Type B pancreatic cell (in vitro differentiated cells): ENCODE data around the gene SLC23A2. TPM values are rescaled to one million over a fixed set of nuclear protein-coding genes. Genes with fewer than 3 reads are reported as not detected.

Experiments
- DNase-seq: peaks from one replicate; pipeline ENCODE4 v3.0.0; 2021; ENCODE audit warnings: mixed read lengths; ENCODE audit not compliant: unreplicated experiment; ENCODE audit errors: extremely low spot score
- H3K27ac Mint-ChIP-seq: 2 replicates; pipeline ENCODE4 v1.8.0; 2021; ENCODE audit warnings: mild to moderate bottlenecking, mixed read lengths
- H3K27me3 Mint-ChIP-seq: 2 replicates; pipeline ENCODE4 v1.8.0; 2021; ENCODE audit warnings: mixed read lengths
- H3K36me3 Mint-ChIP-seq: 2 replicates; pipeline ENCODE4 v1.8.0; 2021; ENCODE audit warnings: mixed read lengths
- H3K4me1 Mint-ChIP-seq: one replicate; pipeline ENCODE4 v1.8.0; 2021; ENCODE audit warnings: mixed read lengths; ENCODE audit not compliant: unreplicated experiment
- H3K4me3 Mint-ChIP-seq: 2 replicates; pipeline ENCODE4 v1.8.0; 2021; ENCODE audit warnings: mild to moderate bottlenecking, mixed read lengths
- H3K9me3 Mint-ChIP-seq: 2 replicates; pipeline ENCODE4 v1.8.0; 2021; ENCODE audit warnings: mixed read lengths
- total RNA-seq: library from RNA; stranded (reverse); gene quantifications from 2 replicates; pipeline ENCODE4 v1.2.1, GENCODE V29; 2021; ENCODE audit warnings: low replicate concordance
- TF ChIP-seq, protein P1 (sequence below): fragments of 200-600 bp; sonication (generic); conservative IDR thresholded peaks from 2 replicates; pipeline ENCODE4 v1.5.0; 2021; ENCODE audit warnings: antibody characterized with exemption, mild to moderate bottlenecking

Gene SLC23A2
- total RNA-seq, 1 donor from 2014 or later: 19.6 TPM

DNA sequence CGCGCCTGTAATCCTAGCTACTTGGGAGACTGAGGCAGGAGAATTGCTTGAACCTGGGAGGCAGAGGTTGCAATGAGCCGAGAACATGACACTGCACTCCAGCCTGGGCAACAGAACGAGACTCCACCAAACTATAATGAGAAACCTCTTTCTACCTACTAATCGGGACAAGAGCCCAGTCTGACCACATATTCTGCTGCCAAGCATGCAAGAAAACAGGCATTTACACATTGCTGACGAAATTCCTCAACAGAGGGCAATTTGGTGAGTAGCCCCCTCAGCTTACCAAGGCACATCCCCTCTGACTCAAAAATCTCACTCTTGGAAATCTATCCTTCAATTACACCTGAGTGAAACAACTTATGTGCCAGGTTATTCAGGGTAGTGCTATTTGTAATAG, 81.2 kb downstream of the SLC23A2 start:
- Mint-ChIP-seq H3K27ac (no peak overlapping the region), H3K4me3 (no peak overlapping the region), H3K27me3 (no peaks in the 10 kb centered on the region), H3K9me3 (no peaks in the 10 kb centered on the region), H3K36me3 (peaks cover 5% of the 10 kb centered on the region), H3K4me1 (peaks cover 36% of the 10 kb centered on the region)
- TF ChIP-seq, protein P1, sequence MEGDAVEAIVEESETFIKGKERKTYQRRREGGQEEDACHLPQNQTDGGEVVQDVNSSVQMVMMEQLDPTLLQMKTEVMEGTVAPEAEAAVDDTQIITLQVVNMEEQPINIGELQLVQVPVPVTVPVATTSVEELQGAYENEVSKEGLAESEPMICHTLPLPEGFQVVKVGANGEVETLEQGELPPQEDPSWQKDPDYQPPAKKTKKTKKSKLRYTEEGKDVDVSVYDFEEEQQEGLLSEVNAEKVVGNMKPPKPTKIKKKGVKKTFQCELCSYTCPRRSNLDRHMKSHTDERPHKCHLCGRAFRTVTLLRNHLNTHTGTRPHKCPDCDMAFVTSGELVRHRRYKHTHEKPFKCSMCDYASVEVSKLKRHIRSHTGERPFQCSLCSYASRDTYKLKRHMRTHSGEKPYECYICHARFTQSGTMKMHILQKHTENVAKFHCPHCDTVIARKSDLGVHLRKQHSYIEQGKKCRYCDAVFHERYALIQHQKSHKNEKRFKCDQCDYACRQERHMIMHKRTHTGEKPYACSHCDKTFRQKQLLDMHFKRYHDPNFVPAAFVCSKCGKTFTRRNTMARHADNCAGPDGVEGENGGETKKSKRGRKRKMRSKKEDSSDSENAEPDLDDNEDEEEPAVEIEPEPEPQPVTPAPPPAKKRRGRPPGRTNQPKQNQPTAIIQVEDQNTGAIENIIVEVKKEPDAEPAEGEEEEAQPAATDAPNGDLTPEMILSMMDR: no peak
- DNase-seq: no peak

DNA sequence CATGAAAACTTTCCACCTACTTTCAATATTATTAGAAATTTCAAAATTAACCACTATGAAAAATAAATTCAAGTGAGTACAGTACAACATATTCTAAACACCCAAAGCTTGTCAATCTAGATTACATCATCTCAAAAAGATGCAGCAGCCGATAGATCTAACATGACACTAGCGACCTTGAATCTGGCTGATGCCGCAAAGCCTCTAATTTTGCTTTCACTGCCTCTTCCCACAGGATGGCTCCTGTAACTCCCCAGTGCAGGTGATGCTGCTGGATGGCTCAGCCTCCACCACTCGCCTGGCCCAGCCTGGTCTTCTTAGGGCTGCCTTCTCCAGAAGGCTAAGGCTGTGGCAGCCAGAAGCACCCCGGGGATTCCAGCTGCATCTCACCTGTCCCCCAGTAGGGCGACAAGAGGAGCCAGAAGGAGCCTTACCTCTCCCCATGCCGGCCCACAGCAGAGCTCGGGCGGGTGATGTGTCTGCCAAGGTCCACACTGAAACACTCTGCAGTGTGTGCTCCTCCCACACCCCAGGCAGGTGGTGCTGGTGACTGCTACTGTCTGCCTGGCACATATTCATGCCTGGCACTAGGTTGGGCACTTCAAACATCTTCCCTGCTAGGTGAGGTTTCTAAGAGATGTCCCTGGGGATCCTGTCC, 82.1 kb downstream of the SLC23A2 start:
- peaks cover 33% of the 10 kb centered on the region for H3K4me1 Mint-ChIP-seq
- no peaks in the 10 kb centered on the region for H3K27me3 Mint-ChIP-seq
- TF ChIP-seq, protein P1: no peak
- H3K27ac Mint-ChIP-seq: no peak overlapping the region
- no peak for DNase-seq
- no peaks in the 10 kb centered on the region for H3K9me3 Mint-ChIP-seq
- H3K36me3 Mint-ChIP-seq: peaks cover 5% of the 10 kb centered on the region
- H3K4me3 Mint-ChIP-seq: no peak overlapping the region

DNA sequence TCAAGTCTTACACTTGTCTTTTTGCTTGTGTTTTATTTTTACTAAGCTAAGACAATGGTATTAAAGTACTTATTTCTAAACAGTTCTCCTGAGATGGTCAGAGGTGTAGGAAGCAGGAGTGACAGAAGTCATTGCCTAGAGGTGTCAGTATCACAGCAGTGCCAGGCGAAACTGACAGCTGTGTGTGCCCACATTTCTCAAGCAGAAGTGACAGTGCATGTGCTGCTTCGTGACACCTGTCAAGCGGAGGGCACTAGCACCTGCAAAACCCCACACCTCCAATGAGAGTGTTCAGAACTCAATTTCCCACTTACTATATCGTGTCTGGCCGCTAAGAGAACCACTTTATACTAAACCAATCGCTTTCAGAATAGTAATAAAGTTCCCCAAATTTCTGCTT, 82.8 kb downstream of the SLC23A2 start:
- Mint-ChIP-seq H3K9me3 (no peaks in the 10 kb centered on the region), H3K4me1 (peaks cover 28% of the 10 kb centered on the region), H3K27ac (no peak overlapping the region), H3K36me3 (peaks cover 5% of the 10 kb centered on the region), H3K27me3 (no peaks in the 10 kb centered on the region), H3K4me3 (no peak overlapping the region)
- no peak for DNase-seq
- TF ChIP-seq, protein P1: no peak

DNA sequence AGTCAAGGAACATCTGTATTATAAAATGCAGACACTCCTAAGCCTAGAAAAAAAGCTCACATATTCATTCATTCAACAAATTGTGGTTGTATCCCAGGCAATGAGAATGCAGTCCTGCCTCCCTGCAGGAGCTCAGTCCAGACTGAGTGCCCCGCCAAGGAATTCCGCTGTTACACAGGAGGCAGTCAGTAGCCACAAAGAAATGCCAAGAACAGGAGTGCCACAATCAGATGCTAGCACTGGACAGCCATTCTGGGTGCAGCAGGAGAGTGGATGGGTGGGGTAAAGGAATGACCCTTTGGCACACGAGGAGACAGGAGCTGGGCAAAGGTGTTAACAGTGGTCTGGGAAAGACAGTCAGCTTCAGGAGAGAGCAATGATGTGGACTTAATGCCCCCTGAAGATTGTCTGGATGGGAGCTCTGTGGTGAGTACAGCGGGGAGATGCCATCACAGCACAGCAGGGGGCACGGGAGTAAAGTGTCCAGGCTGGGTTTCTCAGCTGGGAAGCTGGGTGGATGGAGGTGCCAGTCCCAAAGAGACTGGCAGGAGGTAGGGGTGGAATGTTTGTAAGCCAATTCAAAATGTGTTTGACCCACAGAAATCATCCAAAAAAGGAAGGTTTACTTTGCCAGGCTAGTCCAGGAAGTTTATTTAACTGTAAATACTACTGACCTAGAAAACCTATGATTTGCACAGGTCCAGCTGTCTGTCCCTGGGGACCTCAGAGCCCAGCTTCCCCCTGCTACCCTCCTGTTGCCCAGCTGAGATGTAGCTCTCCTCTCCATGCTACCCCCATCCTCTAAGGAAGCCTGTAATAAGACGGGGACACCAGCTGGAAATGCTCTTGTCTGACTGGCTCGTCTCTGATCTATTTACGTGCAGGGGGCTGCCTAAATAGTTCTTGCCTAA, 84.1 kb downstream of the SLC23A2 start:
- H3K36me3 Mint-ChIP-seq: peaks cover 7% of the 10 kb centered on the region

DNA sequence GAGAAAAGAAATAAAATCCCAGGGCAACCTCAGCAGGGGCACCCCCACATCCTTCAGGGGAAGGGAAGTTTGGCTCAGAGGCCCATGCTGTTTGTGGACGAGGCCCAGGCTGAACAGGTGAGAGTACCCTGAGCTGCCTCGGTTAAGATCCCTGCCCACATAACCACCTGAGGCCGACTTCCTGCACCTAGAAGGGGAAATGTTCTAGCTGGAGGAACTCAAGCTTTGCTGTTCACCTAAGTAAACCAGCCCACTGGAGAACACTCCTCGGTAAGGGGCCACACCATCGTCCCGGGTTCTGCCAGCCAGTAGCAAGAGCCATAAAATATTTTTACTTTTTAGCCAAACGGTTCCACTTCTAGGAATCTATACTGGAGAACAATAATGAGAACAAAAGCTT, 88.2 kb downstream of the SLC23A2 start:
- H3K27me3 Mint-ChIP-seq: no peaks in the 10 kb centered on the region
- H3K4me3 Mint-ChIP-seq: no peak overlapping the region
- peaks cover 10% of the 10 kb centered on the region for H3K36me3 Mint-ChIP-seq
- H3K4me1 Mint-ChIP-seq: peaks cover 16% of the 10 kb centered on the region
- TF ChIP-seq, protein P1: no peak
- no peak for DNase-seq
- H3K27ac Mint-ChIP-seq: no peak overlapping the region
- peaks cover under 1% of the 10 kb centered on the region for H3K9me3 Mint-ChIP-seq

More for the DNA sequence above, 84.1 kb downstream of the SLC23A2 start:
- H3K27ac Mint-ChIP-seq: peak overlapping the region; percentile 83
- no peak for DNase-seq
- peaks cover 28% of the 10 kb centered on the region for H3K4me1 Mint-ChIP-seq
- H3K27me3 Mint-ChIP-seq: no peaks in the 10 kb centered on the region
- peak overlapping the region; percentile 12 for H3K4me3 Mint-ChIP-seq
- TF ChIP-seq, protein P1: no peak
- H3K9me3 Mint-ChIP-seq: no peaks in the 10 kb centered on the region
